Vagina (tissue), 2 donors: ENCODE data around the gene ANKS1A. TPM values are rescaled to one million over a fixed set of nuclear protein-coding genes. Genes with fewer than 3 reads are reported as not detected.
A peak's percentile ranks its signal among the peaks of the same experiment; 100 is the strongest.

Experiments used
- DNase-seq, 2 donors: peaks; one replicate each; pipeline ENCODE4 v3.0.0-alpha.2; 2017; ENCODE audit errors: extremely low spot score in 2 of 2
- H3K27ac ChIP-seq: fragments of 200-600 bp; sonication (generic); one replicate; pipeline ENCODE4 v1.5.1; 2019
- H3K27me3 ChIP-seq: fragments of 200-600 bp; sonication (generic); one replicate; pipeline ENCODE4 v1.5.1; 2019
- H3K36me3 ChIP-seq, 2 donors: fragments of 200-600 bp; sonication (generic); one replicate each; pipeline ENCODE4 v1.5.1; 2017 to 2019
- H3K4me1 ChIP-seq: fragments of 200-600 bp; sonication (generic); one replicate; pipeline ENCODE4 v1.5.1; 2019
- H3K4me3 ChIP-seq, 2 donors: fragments of 200-600 bp; sonication (generic); 1 replicate in 1 of 2; 2 replicates in 1 of 2; pipeline ENCODE4 v1.5.1; 2016 to 2019
- H3K9me3 ChIP-seq: fragments of 200-600 bp; sonication (generic); one replicate; pipeline ENCODE4 v1.5.1; 2019
- CTCF ChIP-seq, 3 experiments: fragments of 450-650 bp in 2 of 3; fragments of 200-600 bp in 1 of 3; sonication (generic) in 1 of 3; IDR thresholded peaks; one replicate each; pipeline ENCODE4 v1.5.1; 2017 to 2019; ENCODE audit warnings: antibody characterized with exemption in 3 of 3, mild to moderate bottlenecking in 2 of 3, moderate library complexity in 2 of 3
- POLR2A ChIP-seq, 2 donors: fragments of 450-650 bp; IDR thresholded peaks; one replicate each; pipeline ENCODE4 v1.6.1; 2017; ENCODE audit warnings: antibody characterized with exemption in 2 of 2, mild to moderate bottlenecking in 2 of 2, moderate library complexity in 2 of 2
- POLR2AphosphoS5 ChIP-seq, 2 donors: sonication (generic); formaldehyde crosslinking; IDR thresholded peaks; one replicate each; pipeline ENCODE4 v1.9.0; 2017; ENCODE audit warnings: antibody characterized with exemption in 2 of 2, mild to moderate bottlenecking in 2 of 2, low read depth in 1 of 2; ENCODE audit not compliant: insufficient read depth in 1 of 2
- intact Hi-C: fragments of 100-400 bp; cut with DNase I; formaldehyde crosslinking; loops from one replicate; pipeline ENCODE4 v1.15.1; 2023
- total RNA-seq: library from RNA; depleted of rRNA; stranded (reverse); fragments of >200 nt; gene quantifications from one replicate; pipeline ENCODE4 v1.2.3, GENCODE V29; 2016

ANKS1A gene
- total RNA-seq, 1 donor from 2014 or later = 24.3 TPM

- no peak for DNase-seq
- peak overlapping the region; percentile 92 for H3K27ac ChIP-seq
- intact Hi-C loops = no loop called here
- H3K4me1 ChIP-seq = peaks cover 70% of the 10 kb centered on the region
- no peaks in the 10 kb centered on the region for H3K36me3 ChIP-seq
- TF ChIP-seq POLR2AphosphoS5 (IDR thresholded peaks at IDR 0.05; ENCODE audit: insufficient read depth in 1 of 2, low read depth in 1 of 2) (no peak), POLR2A (IDR thresholded peaks at IDR 0.05) (no peak), CTCF (IDR thresholded peaks at IDR 0.05) (no peak)
- no peaks in the 10 kb centered on the region for H3K27me3 ChIP-seq
- no peaks in the 10 kb centered on the region for H3K9me3 ChIP-seq
- H3K4me3 ChIP-seq = peak overlapping the region; percentile 43 to 49
Observed at GRCh38 chr6:35018746-35019145, 129.7 kb downstream of the ANKS1A start.

GRCh38 chr6:35019171-35019570, 130.1 kb downstream of the ANKS1A start:
- TF ChIP-seq POLR2A (IDR thresholded peaks at IDR 0.05) = no peak
- TF ChIP-seq POLR2AphosphoS5 (IDR thresholded peaks at IDR 0.05; ENCODE audit: insufficient read depth in 1 of 2, low read depth in 1 of 2) = no peak
- no peak for TF ChIP-seq CTCF (IDR thresholded peaks at IDR 0.05)
- Histone ChIP-seq H3K27me3 (no peaks in the 10 kb centered on the region), H3K4me3 (peak overlapping the region; percentile 43 to 49), H3K9me3 (no peaks in the 10 kb centered on the region), H3K4me1 (peaks cover 73% of the 10 kb centered on the region), H3K36me3 (no peaks in the 10 kb centered on the region), H3K27ac (peak overlapping the region; percentile 92)
- DNase-seq = no peak
- intact Hi-C loops = no loop called here

- DNase-seq = no peak
- intact Hi-C loops = no loop called here
- Histone ChIP-seq H3K27ac (peak overlapping the region; percentile 92), H3K9me3 (no peaks in the 10 kb centered on the region), H3K36me3 (no peaks in the 10 kb centered on the region), H3K4me1 (peaks cover 80% of the 10 kb centered on the region), H3K4me3 (peak overlapping the region in 1 of 2 donors; percentile 12), H3K27me3 (no peaks in the 10 kb centered on the region)
- TF ChIP-seq CTCF (IDR thresholded peaks at IDR 0.05) (no peak), POLR2AphosphoS5 (IDR thresholded peaks at IDR 0.05; ENCODE audit: insufficient read depth in 1 of 2, low read depth in 1 of 2) (no peak), POLR2A (IDR thresholded peaks at IDR 0.05) (no peak)
Observed at GRCh38 chr6:35019831-35020230, 130.8 kb downstream of the ANKS1A start.

GRCh38 chr6:35021004-35021403, 131.9 kb downstream of the ANKS1A start:
- no peaks in the 10 kb centered on the region for H3K36me3 ChIP-seq
- intact Hi-C loops = no loop called here
- DNase-seq = no peak
- H3K27ac ChIP-seq = peak overlapping the region; percentile 92
- TF ChIP-seq POLR2AphosphoS5 (IDR thresholded peaks at IDR 0.05; ENCODE audit: insufficient read depth in 1 of 2, low read depth in 1 of 2) (no peak), POLR2A (IDR thresholded peaks at IDR 0.05) (no peak), CTCF (IDR thresholded peaks at IDR 0.05) (no peak)
- H3K4me3 ChIP-seq = peak overlapping the region in 1 of 2 donors; percentile 7
- peaks cover 81% of the 10 kb centered on the region for H3K4me1 ChIP-seq
- H3K27me3 ChIP-seq = no peaks in the 10 kb centered on the region
- no peaks in the 10 kb centered on the region for H3K9me3 ChIP-seq

GRCh38 chr6:35023091-35024000, 134.3 kb downstream of the ANKS1A start:
- DNase-seq = no peak
- no peak overlapping the region for H3K4me3 ChIP-seq
- H3K4me1 ChIP-seq = peaks cover 80% of the 10 kb centered on the region
- H3K27ac ChIP-seq = no peak overlapping the region
- TF ChIP-seq POLR2AphosphoS5 (IDR thresholded peaks at IDR 0.05; ENCODE audit: insufficient read depth in 1 of 2, low read depth in 1 of 2) (no peak), CTCF (IDR thresholded peaks at IDR 0.05) (no peak), POLR2A (IDR thresholded peaks at IDR 0.05) (no peak)
- no peaks in the 10 kb centered on the region for H3K36me3 ChIP-seq
- H3K27me3 ChIP-seq = no peaks in the 10 kb centered on the region
- no peaks in the 10 kb centered on the region for H3K9me3 ChIP-seq
- intact Hi-C loops = no loop called here
